HUDEP-2 (cell line): ENCODE data around the gene NEK7.
A peak's percentile ranks its signal among the peaks of the same experiment; 100 is the strongest.

Experiments used
- DNase-seq, 76 experiments: peaks; one replicate each; lab custom pipeline; 2025; ENCODE audit not compliant: unreplicated experiment in 76 of 76; lab: John Stamatoyannopoulos, UW

The NEK7 gene

GRCh38 chr1:198167436-198167934 lies 10.7 kb downstream of the NEK7 start:
- peak in 46 of 76 experiments; percentile 1 to 89 (median 52) for DNase-seq

DNA sequence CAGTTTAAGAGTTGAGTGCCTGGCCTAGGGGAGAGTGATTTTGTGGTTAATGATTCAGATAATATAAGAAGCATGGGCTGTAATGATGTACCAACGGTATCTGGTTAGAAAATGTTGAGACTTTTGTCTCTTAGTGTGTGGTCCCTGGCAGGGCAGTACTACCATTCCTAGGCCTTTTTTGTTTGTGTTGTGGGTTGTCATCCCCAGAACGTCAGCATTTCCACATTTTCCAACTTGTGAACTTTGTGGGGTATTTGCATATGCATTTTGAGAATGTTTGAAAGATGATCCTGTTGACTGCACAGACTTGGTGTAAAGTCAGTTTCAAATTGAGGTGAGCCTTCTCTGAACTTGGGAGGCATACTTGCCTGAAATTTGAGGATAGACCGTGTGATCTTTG lies 11.4 kb downstream of the NEK7 start:
- peak in 4 of 76 experiments; percentile 15 to 32 (median 21) for DNase-seq

DNA sequence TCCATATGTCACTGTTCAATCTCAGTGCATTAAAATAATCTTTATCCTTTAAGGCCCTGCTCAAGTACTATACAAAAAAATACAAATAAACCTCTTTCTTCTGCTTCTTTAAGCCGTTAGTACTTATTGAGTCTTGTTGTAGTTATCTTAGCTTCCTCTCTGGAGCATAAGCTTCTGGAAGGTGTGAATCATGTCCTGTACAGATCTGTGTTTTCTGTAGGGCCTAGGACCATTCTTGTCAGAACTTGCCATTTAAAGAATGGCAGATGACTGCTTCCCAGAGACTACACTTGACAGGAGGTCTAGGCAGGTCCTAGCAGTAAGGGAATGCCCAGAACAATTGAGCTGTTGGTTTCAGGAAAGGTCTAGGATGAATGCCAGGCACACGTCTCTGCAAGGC lies 12.9 kb downstream of the NEK7 start:
- peak in 5 of 76 experiments; percentile 5 to 44 (median 20) for DNase-seq

GRCh38 chr1:198171667-198172540 lies 15.1 kb downstream of the NEK7 start:
- DNase-seq, result no peak

- no peak for DNase-seq
Measured at GRCh38 chr1:198173832-198174231, 17.0 kb downstream of the NEK7 start.

DNA sequence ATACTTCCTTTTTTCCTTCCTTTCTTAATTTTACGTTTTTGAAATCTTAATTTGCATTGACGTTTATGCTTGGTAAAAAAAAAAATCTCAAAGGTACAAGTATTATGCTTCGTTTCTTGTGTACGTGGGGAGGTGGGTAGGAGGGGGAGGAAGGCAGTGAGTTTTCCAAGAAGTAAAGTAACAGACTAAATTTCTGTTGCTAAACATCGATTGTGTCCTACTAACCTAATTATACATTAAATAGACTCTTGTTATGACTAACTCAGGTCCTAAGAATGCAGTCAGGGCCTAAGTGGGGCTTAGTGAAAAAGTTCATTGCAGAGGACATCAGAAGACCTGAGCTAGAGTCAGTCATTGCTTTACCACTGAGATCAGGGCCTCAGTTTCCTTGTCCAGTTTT lies 17.5 kb downstream of the NEK7 start:
- DNase-seq, result no peak

DNA sequence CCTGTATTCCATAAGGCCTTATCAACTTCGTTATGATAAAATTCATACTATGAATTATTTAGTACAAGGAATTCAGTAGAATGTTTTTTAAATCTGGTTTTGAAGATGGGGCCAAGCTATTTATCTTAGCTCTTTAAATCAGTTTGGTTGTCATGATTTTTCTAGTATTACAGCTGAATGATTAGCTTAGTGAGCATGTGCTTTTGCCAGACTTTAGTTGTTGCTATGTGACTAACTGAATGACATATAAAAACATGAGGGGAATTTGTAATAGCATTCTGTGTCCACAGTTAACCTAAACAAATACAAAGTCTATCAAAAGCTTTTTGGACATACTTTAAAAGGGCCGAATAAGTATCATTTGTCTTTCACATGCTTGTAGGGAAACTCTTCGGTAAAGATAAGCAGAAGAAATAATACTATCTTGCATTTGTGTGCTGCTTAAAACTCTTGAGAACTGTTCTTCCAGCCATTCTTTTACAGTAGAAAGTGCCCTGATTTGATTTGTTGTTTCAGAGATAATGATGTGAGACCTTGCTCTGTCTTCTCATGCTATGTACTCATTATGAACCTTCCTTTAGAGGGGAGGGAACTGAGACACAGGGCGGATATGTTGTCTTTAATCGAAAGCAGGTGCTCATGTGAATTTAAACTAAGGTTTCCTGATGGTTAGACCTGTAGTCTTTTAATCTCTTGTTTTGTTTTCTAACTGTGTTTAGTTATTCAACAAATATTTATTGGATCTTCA lies 18.8 kb downstream of the NEK7 start:
- no peak for DNase-seq

- no peak for DNase-seq
Measured at GRCh38 chr1:198176179-198176578, 19.4 kb downstream of the NEK7 start.

DNA sequence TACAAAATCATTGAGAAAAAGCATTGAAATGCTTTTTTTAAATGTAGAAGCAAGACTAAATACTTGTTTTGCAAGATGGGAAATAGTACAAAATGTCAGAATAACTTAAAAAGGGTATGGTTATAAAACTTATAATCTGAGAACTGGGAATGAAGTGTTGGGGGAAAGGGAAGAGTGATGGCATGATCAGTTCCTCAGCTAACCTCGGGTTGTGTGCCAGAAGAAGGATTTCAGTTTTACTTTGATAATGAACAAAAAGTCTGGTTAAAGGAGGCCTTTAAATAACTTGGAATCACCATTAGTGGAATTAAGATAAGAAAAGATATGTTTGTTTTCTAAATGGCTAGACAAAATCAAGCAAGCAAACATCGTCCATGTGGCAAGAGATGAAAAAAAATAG lies 20.7 kb downstream of the NEK7 start:
- DNase-seq, result no peak

GRCh38 chr1:198178615-198179014 lies 21.8 kb downstream of the NEK7 start:
- no peak for DNase-seq

DNA sequence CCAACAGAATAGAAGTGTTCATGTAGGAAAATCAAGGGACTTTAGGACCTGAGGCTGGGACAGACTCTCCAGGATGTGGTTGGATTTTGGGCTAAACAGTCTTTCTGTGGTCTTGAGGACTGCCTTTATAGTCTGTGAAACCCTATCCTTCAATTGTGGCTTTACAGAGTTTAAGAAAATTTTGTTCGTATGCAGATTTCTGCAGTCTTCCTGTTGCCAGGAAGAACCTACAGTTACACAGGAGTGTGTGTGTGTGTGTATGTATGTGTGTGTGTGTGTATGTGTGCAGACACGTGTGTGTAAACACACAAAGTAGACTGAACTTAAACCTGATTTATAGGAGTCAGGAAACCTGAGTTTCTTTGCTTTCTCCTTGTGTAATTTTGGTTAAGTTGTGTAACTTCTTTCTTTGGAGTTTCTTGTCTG lies 22.8 kb downstream of the NEK7 start:
- DNase-seq, result no peak

- DNase-seq, result no peak
Measured at GRCh38 chr1:198183605-198184004, 26.8 kb downstream of the NEK7 start.

DNA sequence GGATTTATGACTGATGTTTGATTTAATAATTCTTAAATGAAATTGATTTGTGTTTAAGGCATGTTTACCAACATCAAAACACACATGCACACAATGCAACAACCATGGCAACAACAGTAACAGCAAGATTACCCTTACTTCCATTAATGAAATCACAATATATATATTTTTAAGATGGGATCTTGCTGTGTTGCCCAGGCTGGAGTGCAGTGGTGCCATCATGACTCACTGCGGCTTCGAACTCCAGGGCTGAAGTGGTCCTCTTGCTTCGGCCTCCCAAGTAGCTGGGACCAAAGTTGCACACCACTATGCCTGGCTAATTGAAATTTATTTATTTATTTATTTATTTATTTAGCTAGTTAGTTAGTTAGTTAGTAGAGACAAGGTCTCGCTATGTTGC lies 27.7 kb downstream of the NEK7 start:
- no peak for DNase-seq

GRCh38 chr1:198185146-198185545 lies 28.3 kb downstream of the NEK7 start:
- no peak for DNase-seq

GRCh38 chr1:198185759-198186158 lies 29.0 kb downstream of the NEK7 start:
- no peak for DNase-seq

DNA sequence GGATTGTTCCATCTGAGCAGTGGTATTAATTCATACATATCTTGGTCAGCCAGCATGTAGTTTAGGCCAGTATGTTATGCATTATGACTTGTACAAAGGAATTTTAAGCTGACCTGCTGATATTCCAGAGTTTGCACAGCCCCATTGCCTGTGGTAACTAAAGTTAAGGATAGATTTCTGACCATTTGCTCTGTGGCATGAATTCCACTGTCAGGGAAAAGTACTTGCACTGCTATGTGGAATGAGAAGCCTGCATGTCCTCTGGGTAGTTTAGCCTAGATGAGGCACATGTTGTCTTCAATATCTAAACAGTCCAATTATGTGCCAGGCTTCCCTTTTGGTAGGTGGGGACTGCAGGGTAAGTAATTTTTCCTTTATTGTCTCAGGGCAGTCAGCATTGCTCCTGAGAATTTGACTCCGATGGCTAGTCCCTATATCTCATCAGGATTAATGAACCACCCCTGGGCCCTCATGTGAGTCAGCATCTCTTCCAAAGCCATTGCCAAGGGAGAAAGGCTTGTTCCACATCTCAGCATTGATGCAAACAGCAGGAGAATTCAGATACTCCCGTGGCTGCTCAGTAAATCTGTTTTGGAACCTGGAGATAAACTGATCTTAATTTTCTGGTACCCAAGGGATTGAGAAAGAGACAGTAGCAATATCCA lies 30.2 kb downstream of the NEK7 start:
- no peak for DNase-seq

DNA sequence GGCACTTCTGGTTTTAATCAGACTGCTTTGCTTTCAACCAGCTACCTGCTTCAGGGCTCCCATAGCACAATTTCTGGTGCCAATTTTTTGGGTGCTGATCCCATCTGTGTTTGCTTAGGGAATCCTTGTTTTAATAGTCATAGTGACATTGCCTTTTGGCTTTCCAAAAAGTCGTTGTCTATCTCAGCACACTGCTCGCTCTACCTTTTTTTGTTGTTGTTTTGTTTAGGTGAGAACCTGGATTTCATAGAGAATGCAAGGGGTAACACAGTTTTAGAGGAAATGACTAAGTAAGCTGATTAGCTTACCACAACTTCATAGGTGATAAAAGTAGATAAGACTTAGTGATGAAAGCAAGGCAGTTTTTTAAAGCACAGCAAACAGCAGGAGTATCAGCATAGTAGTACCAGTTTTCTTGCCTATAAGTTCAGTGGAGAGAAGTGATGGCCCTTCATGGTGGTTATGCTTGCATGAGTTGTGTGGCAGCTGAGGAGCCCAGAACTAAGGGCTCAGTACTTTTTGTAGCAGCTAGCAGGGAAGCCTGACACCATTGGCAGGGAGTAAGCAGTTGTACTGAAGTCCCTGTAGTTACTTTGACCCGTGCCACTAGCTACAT lies 31.3 kb downstream of the NEK7 start:
- DNase-seq, result peak in 3 of 76 experiments; percentile 6 to 35 (median 20)

GRCh38 chr1:198191117-198191516 lies 34.3 kb downstream of the NEK7 start:
- no peak for DNase-seq

- DNase-seq, result peak in 1 of 76 experiments; percentile 32
Measured at GRCh38 chr1:198193871-198194270, 37.1 kb downstream of the NEK7 start.

DNA sequence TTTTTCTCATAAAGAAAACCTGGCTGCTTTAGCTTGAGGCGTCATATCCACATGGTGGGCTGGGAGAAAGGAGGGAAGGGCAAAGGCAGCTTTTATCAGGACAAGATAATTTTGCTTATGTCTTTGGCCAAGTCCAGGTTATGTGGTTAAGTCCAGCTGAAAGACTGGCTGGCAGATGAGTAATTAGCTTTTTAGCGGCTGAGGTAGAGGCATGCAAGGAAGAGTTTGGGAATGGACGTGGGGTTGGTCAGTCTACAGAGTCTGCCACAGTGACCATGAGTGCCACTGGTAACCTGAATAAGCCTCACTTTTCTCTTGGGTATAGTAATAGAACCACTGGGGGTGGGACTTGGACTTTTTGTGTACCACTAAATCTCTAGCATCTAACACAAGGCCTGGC lies 39.8 kb downstream of the NEK7 start:
- no peak for DNase-seq

DNA sequence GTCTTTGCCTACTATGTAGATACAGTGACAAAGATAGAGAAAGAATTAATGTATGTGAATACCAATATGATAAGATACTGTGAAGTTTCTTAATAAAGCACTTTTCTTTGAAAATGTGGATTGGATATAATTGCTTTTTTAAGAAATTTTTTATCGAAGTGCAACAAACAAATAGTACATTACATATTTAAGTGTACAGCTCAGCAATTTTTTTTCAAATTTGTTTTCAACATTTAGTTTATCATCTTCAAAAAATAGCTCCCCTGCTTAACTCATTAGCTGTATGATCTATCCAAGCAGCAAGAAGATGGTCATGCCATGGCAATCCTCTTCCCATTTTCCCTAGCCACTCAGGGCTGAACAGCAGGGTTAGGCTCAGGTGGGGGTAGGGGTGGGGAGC lies 40.5 kb downstream of the NEK7 start:
- DNase-seq, result no peak
